Mucosa of descending colon (tissue), 3 donors: ENCODE measurements around the gene FHAD1. TPM values are rescaled to one million over a fixed set of nuclear protein-coding genes. Genes with fewer than 3 reads are reported as not detected.
A peak's percentile ranks its signal among the peaks of the same experiment; 100 is the strongest.

Experiments used
- ATAC-seq: fragments of 200-7000 bp; cut with Tn5 transposase; one replicate; pipeline ENCODE4 v1.9.1; 2020; ENCODE audit warnings: mild to moderate bottlenecking, moderate library complexity
- DNase-seq, 3 donors: peaks; one replicate each; pipeline ENCODE4 v3.0.0-alpha.2; 2020
- H3K36me3 ChIP-seq: fragments of 200-600 bp; one replicate; pipeline ENCODE4 v1.8.0; 2021; ENCODE audit warnings: low read depth, mild to moderate bottlenecking
- H3K4me1 ChIP-seq: fragments of 200-600 bp; one replicate; pipeline ENCODE4 v1.8.0; 2021; ENCODE audit warnings: low read depth, mild to moderate bottlenecking
- H3K4me3 ChIP-seq: fragments of 200-600 bp; one replicate; pipeline ENCODE4 v1.8.0; 2021; ENCODE audit warnings: mild to moderate bottlenecking
- H3K9me3 ChIP-seq: fragments of 200-600 bp; one replicate; pipeline ENCODE4 v1.8.0; 2021; ENCODE audit warnings: mild to moderate bottlenecking
- intact Hi-C, 2 donors: fragments of 100-400 bp; cut with DNase I in 1 of 2; cut with micrococcal nuclease in 1 of 2; formaldehyde crosslinking; loops; one replicate each; pipeline versions ENCODE4 v1.11.0 to v1.11.1; 2022; cut with DNase I, micrococcal nuclease
- total RNA-seq, 3 donors: library from RNA; stranded (reverse); fragmentation: NEBNext Ultra II Directional in 2 of 3; extraction: Animal tissue kit (Norgen Biotek cat#: 25700) in 2 of 3; gene quantifications; one replicate each; pipeline versions ENCODE4 v1.2.1 to v1.2.4, GENCODE V29; 2021 to 2023
- TF ChIP-seq, protein P1 (sequence below): fragments of 200-600 bp; IDR thresholded peaks from one replicate; pipeline ENCODE4 v1.8.0; 2022; ENCODE audit warnings: antibody characterized with exemption, mild to moderate bottlenecking
- donor health status: DM: no; HTN: no; CAD: no; lungs with moderate emphysema.
- donor health status: DM: no; HTN: no; CAD: no.
- donor health status: DM: no; HTN: yes; CAD: no.

The FHAD1 gene
- total RNA-seq, 3 donors from 2014 or later: 0.89 to 1.9 (median 0.99) TPM

DNA sequence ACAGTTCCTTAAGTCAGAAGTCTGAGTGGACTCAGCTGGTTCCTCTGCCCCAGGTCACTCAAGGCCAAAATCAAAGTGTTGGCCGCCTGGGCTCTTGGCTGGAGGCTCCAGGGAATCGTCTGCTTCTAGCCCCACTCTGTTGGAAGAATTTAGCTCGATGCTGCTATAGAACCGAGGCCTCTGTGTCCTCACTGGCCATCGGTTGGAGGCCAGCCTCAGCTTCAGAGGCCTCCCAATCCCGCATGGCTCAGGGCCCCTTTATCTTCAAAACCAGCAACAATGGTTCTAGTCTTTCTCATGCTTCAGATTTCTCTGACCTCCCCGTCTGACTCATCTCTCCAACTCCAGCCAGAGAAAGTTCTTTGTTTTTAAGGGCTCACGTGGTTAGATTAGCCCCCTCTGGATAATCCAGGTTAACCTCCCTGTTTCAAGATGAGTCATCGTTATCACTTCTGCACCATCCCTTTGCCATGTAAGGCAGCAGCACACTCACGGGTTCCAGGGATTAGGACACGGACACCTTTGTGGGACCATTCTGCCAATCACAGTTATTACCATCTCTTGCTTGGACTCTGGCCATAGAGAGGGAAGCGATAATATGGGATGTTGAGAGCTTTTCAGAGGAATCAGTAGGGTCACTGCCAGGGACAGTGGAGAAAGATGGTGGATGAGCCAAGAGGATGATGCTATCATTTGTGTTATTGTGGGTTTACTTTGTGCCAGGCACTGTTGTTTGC, 13.6 kb downstream of the FHAD1 start:
- ATAC-seq (peak; percentile 3), DNase-seq (no peak)
- H3K9me3 ChIP-seq: no peaks in the 10 kb centered on the region
- H3K4me3 ChIP-seq: no peak overlapping the region
- no peaks in the 10 kb centered on the region for H3K36me3 ChIP-seq
- H3K4me1 ChIP-seq: peaks cover 6% of the 10 kb centered on the region
- TF ChIP-seq, protein P1, sequence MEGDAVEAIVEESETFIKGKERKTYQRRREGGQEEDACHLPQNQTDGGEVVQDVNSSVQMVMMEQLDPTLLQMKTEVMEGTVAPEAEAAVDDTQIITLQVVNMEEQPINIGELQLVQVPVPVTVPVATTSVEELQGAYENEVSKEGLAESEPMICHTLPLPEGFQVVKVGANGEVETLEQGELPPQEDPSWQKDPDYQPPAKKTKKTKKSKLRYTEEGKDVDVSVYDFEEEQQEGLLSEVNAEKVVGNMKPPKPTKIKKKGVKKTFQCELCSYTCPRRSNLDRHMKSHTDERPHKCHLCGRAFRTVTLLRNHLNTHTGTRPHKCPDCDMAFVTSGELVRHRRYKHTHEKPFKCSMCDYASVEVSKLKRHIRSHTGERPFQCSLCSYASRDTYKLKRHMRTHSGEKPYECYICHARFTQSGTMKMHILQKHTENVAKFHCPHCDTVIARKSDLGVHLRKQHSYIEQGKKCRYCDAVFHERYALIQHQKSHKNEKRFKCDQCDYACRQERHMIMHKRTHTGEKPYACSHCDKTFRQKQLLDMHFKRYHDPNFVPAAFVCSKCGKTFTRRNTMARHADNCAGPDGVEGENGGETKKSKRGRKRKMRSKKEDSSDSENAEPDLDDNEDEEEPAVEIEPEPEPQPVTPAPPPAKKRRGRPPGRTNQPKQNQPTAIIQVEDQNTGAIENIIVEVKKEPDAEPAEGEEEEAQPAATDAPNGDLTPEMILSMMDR: no peak
- intact Hi-C loops: no loop called here

DNA sequence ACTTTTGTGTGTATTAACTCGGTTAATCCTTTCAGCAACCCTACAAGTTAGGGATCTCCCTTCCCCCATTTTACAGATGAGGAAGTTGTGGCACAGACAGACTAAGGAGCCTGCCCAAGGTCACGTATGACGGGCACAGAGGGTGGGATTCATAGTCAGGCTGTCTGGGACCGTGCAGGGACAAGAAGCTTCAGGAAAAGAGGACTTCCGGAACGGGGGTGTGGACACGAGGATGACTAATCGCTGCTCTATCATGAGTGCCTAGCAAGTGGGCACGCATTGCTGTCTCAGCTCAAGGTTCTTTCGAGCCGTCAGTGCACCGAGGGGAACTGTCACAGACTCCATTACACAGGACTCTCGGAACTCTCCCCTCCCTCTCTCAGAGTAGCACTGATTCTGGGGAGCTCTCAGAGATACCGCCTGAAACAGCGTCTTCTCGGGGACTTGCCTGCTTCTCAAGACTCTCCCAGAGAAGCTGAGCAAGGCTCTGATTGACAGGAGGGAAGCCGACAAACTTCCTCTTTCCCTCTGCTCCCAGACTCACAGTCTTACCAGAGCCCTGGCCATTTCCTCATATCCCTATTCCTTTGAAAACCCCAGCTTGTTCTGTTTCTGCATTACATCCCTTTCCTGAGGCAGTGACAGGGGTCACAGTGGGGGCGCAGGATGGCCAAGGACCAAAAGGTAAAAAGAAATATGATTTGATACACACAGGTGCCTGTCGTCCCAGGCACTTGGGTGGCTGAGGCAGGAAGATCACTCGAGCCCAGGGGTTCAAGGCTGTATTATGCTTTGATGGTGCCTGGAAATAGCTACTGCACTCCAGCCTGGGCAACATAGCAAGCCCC, 14.4 kb downstream of the FHAD1 start:
- no peaks in the 10 kb centered on the region for H3K9me3 ChIP-seq
- no peaks in the 10 kb centered on the region for H3K36me3 ChIP-seq
- H3K4me1 ChIP-seq: peaks cover 6% of the 10 kb centered on the region
- DNase-seq: peak in 2 of 3 donors; percentile 56 to 64
- no peak overlapping the region for H3K4me3 ChIP-seq
- ATAC-seq: peak; percentile 92
- intact Hi-C loops: no loop called here
- TF ChIP-seq, protein P1: no peak

DNA sequence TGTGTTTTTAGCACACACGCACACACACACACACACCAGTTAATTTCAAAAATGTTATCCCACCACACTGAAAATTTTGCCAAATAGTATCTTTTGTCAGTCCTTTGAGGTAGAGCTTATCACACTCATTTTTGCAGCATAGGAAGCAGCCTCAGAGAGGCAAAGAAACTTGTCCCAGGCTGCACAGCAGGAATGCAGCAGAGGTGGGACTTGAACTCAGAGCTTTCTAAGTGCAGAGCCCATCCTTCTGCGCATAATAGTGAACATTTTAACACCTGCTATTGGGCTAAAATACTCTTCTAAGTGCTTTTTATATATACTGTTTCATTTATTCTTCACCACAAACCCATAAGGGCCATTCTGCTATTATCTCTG, 15.0 kb downstream of the FHAD1 start:
- ATAC-seq: no peak
- TF ChIP-seq, protein P1: no peak
- intact Hi-C loops: no loop called here

DNA sequence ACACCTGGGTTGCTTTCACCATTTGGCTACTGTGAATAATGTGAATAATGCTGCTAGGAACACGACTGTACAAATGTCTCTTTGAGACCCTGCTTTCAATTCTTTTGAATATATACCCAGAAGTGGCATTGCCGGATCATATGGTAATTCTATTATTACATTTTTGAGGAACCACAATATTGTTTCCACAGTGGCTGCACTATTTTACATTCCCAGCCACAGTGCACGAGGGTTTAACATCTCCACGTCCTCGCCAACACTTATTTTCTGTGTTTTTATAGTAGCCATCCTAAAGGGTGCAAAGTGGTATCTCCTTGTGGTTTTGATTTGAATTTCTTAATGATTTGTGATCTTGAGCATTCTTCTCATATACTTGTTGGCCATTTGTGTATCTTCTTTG, 15.7 kb downstream of the FHAD1 start:
- Histone ChIP-seq H3K4me3 (no peak overlapping the region), H3K36me3 (no peaks in the 10 kb centered on the region), H3K9me3 (no peaks in the 10 kb centered on the region), H3K4me1 (peaks cover 6% of the 10 kb centered on the region)
- intact Hi-C loops: no loop called here
- ATAC-seq: no peak
- DNase-seq: no peak
- TF ChIP-seq, protein P1: no peak

More for the DNA sequence above, 15.0 kb downstream of the FHAD1 start:
- Histone ChIP-seq H3K9me3 (no peaks in the 10 kb centered on the region), H3K36me3 (no peaks in the 10 kb centered on the region), H3K4me3 (no peak overlapping the region), H3K4me1 (peaks cover 6% of the 10 kb centered on the region)
- no peak for DNase-seq

DNA sequence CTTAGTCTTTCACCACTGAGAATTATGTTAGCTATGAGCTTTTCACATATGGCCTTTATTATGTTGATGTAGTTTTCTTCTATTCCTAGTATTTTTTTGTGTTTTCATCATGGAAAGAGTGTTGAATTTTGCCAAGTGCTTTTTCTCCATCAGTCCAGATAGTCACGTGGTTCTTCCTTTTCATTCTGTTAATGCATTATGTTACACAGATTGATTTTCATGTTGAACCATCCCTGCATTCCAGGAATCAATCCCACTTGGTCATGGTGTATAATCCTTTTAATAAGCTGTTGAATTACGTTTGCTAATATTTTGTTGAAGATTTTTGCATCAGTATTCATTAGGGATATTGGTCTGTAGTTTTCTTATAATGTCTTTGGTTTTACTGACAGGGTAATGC, 17.7 kb downstream of the FHAD1 start:
- Histone ChIP-seq H3K36me3 (no peaks in the 10 kb centered on the region), H3K4me3 (no peak overlapping the region), H3K9me3 (no peaks in the 10 kb centered on the region), H3K4me1 (peaks cover 6% of the 10 kb centered on the region)
- no peak for DNase-seq
- intact Hi-C loops: no loop called here
- no peak for ATAC-seq
- TF ChIP-seq, protein P1: no peak
